Liver (tissue), 9 donors: ENCODE measurements around the gene CPS1. TPM values are rescaled to one million over a fixed set of nuclear protein-coding genes. Genes with fewer than 3 reads are reported as not detected.

Experiments used
- DNase-seq: peaks from one replicate; pipeline ENCODE4 v3.0.0-alpha.2; 2017; ENCODE audit warnings: low spot score
- H3K27ac ChIP-seq, 2 donors: one replicate each; pipeline ENCODE4 v1.7.0; 2013; ENCODE audit warnings: inconsistent platforms in 2 of 2, low read length in 2 of 2, control low read depth in 1 of 2, low read depth in 1 of 2, mild to moderate bottlenecking in 1 of 2
- H3K27me3 ChIP-seq, 4 donors: one replicate each; pipeline versions ENCODE4 v1.6.1 to v1.7.0; 2013; ENCODE audit warnings: low read length in 3 of 4, inconsistent platforms in 1 of 4, mild to moderate bottlenecking in 1 of 4, moderate library complexity in 1 of 4; ENCODE audit not compliant: control insufficient read depth in 4 of 4, insufficient read depth in 4 of 4
- H3K36me3 ChIP-seq, 4 donors: one replicate each; pipeline versions ENCODE4 v1.6.1 to v1.7.0; 2013; ENCODE audit warnings: low read length in 3 of 4, mild to moderate bottlenecking in 3 of 4, low read depth in 1 of 4, moderate library complexity in 1 of 4; ENCODE audit not compliant: control insufficient read depth in 4 of 4, insufficient read depth in 3 of 4
- H3K4me1 ChIP-seq, 4 donors: one replicate each; pipeline versions ENCODE4 v1.6.1 to v1.7.0; 2013; ENCODE audit warnings: low read length in 3 of 4, mild to moderate bottlenecking in 3 of 4, moderate library complexity in 1 of 4; ENCODE audit not compliant: control insufficient read depth in 4 of 4, insufficient read depth in 4 of 4
- H3K4me3 ChIP-seq, 3 donors: one replicate each; pipeline versions ENCODE4 v1.6.1 to v1.7.0; 2013; ENCODE audit warnings: low read length in 3 of 3, control low read depth in 1 of 3, low read depth in 1 of 3, mild to moderate bottlenecking in 1 of 3
- H3K9ac ChIP-seq, 2 donors: one replicate each; pipeline ENCODE4 v1.7.0; 2013; ENCODE audit warnings: low read length in 2 of 2, mild to moderate bottlenecking in 2 of 2, moderate library complexity in 2 of 2, control low read depth in 1 of 2, low read depth in 1 of 2
- H3K9me3 ChIP-seq, 4 donors: one replicate each; pipeline versions ENCODE4 v1.6.1 to v1.7.0; 2013; ENCODE audit warnings: low read length in 3 of 4; ENCODE audit not compliant: control insufficient read depth in 4 of 4
- ATF3 ChIP-seq: IDR thresholded peaks from 2 replicates; pipeline ENCODE4 v1.6.1; 2016; ENCODE audit warnings: antibody characterized with exemption
- EGR1 ChIP-seq, 2 donors: IDR thresholded peaks; 2 replicates each; pipeline ENCODE4 v1.6.1; 2016 to 2018; ENCODE audit warnings: antibody characterized with exemption in 2 of 2, low read depth in 2 of 2
- FOXA1 ChIP-seq: IDR thresholded peaks from 2 replicates; pipeline ENCODE4 v1.6.1; 2016; ENCODE audit warnings: antibody characterized with exemption
- FOXA2 ChIP-seq: IDR thresholded peaks from 2 replicates; pipeline ENCODE4 v1.6.1; 2016; ENCODE audit warnings: antibody characterized with exemption
- GABPA ChIP-seq, 2 donors: IDR thresholded peaks in 1 of 2; conservative IDR thresholded peaks in 1 of 2; 2 replicates each; pipeline ENCODE4 v1.6.1; 2016; ENCODE audit warnings: antibody characterized with exemption in 2 of 2, mild to moderate bottlenecking in 1 of 2, moderate library complexity in 1 of 2
- HNF4A ChIP-seq, 2 donors: conservative IDR thresholded peaks; 2 replicates each; pipeline ENCODE4 v1.6.1; 2016; ENCODE audit warnings: antibody characterized with exemption in 2 of 2, mild to moderate bottlenecking in 2 of 2
- HNF4G ChIP-seq: IDR thresholded peaks from 2 replicates; pipeline ENCODE4 v1.6.1; 2016; ENCODE audit warnings: antibody characterized with exemption
- JUND ChIP-seq, 2 donors: IDR thresholded peaks; 2 replicates each; pipeline ENCODE4 v1.6.1; 2016; ENCODE audit warnings: antibody characterized with exemption in 2 of 2
- MAX ChIP-seq: IDR thresholded peaks from 2 replicates; pipeline ENCODE4 v1.6.1; 2016; ENCODE audit warnings: antibody characterized with exemption
- NR2F2 ChIP-seq: IDR thresholded peaks from 2 replicates; pipeline ENCODE4 v1.6.1; 2016; ENCODE audit warnings: antibody characterized with exemption
- RAD21 ChIP-seq, 2 donors: IDR thresholded peaks; 2 replicates each; pipeline ENCODE4 v1.6.1; 2016; ENCODE audit warnings: antibody characterized with exemption in 2 of 2, mild to moderate bottlenecking in 2 of 2
- REST ChIP-seq: IDR thresholded peaks from 2 replicates; pipeline ENCODE4 v1.6.1; 2016; ENCODE audit warnings: antibody characterized with exemption, mild to moderate bottlenecking
- RXRA ChIP-seq, 2 donors: IDR thresholded peaks; 2 replicates each; pipeline ENCODE4 v1.6.1; 2017 to 2018; ENCODE audit warnings: antibody characterized with exemption in 2 of 2, mild to moderate bottlenecking in 1 of 2
- SP1 ChIP-seq: IDR thresholded peaks from 2 replicates; pipeline ENCODE4 v1.6.1; 2018; ENCODE audit warnings: antibody characterized with exemption, mild to moderate bottlenecking
- TAF1 ChIP-seq: conservative IDR thresholded peaks from 2 replicates; pipeline ENCODE4 v1.6.1; 2016; ENCODE audit warnings: antibody characterized with exemption, mild to moderate bottlenecking
- YY1 ChIP-seq: IDR thresholded peaks from 2 replicates; pipeline ENCODE4 v1.6.1; 2016; ENCODE audit warnings: antibody characterized with exemption, mild to moderate bottlenecking
- WGBS: extraction: QIAGEN DNeasy Blood & Tissue Kit; methylation state at CpG from one replicate; pipeline ENCODE4 v1.1.7; 2013; 5-methylcytosine and 5-hydroxymethylcytosine counted together
- polyA plus RNA-seq, 2 donors: library from polyadenylated mRNA; stranded (reverse) in 1 of 2; unstranded in 1 of 2; fragments of 200-250 nt in 1 of 2; fragments of >200 nt in 1 of 2; fragmentation: Nextera tagmentation in 1 of 2; extraction: Ambion mirVana in 1 of 2; gene quantifications; one replicate each; pipeline versions ENCODE4 v1.2.1 to v1.2.3, GENCODE V29; 2013 to 2015
- total RNA-seq, 2 donors: library from RNA; depleted of rRNA; stranded (reverse); fragments of >200 nt; gene quantifications; one replicate each; pipeline ENCODE4 v1.2.3, GENCODE V29; 2014
- TF ChIP-seq, protein P1 (sequence below): fragments of 150-350 bp; IDR thresholded peaks from 2 replicates; pipeline ENCODE4 v1.5.1; 2017; ENCODE audit warnings: improper control_type of control experiment, low read depth, low read length; ENCODE audit not compliant: missing input control
- TF ChIP-seq, protein P2 (sequence below): IDR thresholded peaks from 2 replicates; pipeline ENCODE4 v1.6.1; 2016; ENCODE audit warnings: antibody characterized with exemption
- donor health status: healthy.
- donor health status: healthy.
- donor health status: healthy.
- donor health status: healthy.
- donor health status: healthy.

CPS1 gene
- total and polyA plus RNA-seq, 4 donors: 469 to 930 (median 575) TPM

DNA sequence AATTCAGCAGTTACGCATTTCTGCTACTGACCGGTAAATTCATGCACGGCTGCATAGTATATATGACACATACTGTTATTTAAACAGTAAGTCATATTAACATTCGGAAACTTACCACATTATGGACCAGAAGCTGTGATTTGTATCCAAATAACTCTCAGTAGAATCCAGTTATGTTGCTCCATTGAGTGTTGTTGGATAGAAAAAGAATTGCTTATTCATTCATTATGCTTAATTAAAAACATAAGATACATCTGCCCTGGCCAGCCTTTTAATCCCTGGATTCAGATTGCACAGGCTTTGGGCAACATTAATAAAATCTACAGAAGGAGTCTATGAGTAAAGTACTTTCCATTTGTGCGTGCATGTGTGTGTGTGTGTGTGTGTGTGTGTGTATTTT, 111.3 kb downstream of the CPS1 start:
- Histone ChIP-seq H3K27ac (no peak overlapping the region), H3K27me3 (no peaks in the 10 kb centered on the region), H3K9ac (no peak overlapping the region), H3K4me3 (no peak overlapping the region), H3K36me3 (peaks cover 11 to 67% (median 47%) of the 10 kb centered on the region in 4 donors), H3K4me1 (peaks cover 0 to 9% (median 4%) of the 10 kb centered on the region in 4 donors), H3K9me3 (no peaks in the 10 kb centered on the region)
- no peak for DNase-seq
- WGBS: 93% methylated on average over 5 of the region's 5 CpGs
- TF ChIP-seq, protein P1, sequence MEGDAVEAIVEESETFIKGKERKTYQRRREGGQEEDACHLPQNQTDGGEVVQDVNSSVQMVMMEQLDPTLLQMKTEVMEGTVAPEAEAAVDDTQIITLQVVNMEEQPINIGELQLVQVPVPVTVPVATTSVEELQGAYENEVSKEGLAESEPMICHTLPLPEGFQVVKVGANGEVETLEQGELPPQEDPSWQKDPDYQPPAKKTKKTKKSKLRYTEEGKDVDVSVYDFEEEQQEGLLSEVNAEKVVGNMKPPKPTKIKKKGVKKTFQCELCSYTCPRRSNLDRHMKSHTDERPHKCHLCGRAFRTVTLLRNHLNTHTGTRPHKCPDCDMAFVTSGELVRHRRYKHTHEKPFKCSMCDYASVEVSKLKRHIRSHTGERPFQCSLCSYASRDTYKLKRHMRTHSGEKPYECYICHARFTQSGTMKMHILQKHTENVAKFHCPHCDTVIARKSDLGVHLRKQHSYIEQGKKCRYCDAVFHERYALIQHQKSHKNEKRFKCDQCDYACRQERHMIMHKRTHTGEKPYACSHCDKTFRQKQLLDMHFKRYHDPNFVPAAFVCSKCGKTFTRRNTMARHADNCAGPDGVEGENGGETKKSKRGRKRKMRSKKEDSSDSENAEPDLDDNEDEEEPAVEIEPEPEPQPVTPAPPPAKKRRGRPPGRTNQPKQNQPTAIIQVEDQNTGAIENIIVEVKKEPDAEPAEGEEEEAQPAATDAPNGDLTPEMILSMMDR: no peak
- TF ChIP-seq TAF1 (no peak), SP1 (no peak), REST (no peak)

- TF ChIP-seq RXRA (IDR thresholded peaks at IDR 0.05) (no peak), REST (no peak), ATF3 (no peak), RAD21 (IDR thresholded peaks at IDR 0.05) (no peak), NR2F2 (no peak), EGR1 (IDR thresholded peaks at IDR 0.05; ENCODE audit: low read depth in 2 of 2) (no peak), GABPA (IDR thresholded peaks at IDR 0.05 in 1 of 2, conservative IDR thresholded peaks at IDR 0.05 in 1 of 2) (no peak), FOXA2 (no peak), SP1 (no peak), FOXA1 (no peak), YY1 (no peak), HNF4G (no peak), MAX (no peak), JUND (IDR thresholded peaks at IDR 0.05) (no peak), TAF1 (no peak), HNF4A (conservative IDR thresholded peaks at IDR 0.05) (no peak)
- TF ChIP-seq, protein P1: no peak
- TF ChIP-seq, protein P2, sequence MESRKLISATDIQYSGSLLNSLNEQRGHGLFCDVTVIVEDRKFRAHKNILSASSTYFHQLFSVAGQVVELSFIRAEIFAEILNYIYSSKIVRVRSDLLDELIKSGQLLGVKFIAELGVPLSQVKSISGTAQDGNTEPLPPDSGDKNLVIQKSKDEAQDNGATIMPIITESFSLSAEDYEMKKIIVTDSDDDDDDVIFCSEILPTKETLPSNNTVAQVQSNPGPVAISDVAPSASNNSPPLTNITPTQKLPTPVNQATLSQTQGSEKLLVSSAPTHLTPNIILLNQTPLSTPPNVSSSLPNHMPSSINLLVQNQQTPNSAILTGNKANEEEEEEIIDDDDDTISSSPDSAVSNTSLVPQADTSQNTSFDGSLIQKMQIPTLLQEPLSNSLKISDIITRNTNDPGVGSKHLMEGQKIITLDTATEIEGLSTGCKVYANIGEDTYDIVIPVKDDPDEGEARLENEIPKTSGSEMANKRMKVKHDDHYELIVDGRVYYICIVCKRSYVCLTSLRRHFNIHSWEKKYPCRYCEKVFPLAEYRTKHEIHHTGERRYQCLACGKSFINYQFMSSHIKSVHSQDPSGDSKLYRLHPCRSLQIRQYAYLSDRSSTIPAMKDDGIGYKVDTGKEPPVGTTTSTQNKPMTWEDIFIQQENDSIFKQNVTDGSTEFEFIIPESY: no peak
- Histone ChIP-seq H3K9me3 (no peaks in the 10 kb centered on the region), H3K27me3 (no peaks in the 10 kb centered on the region), H3K9ac (no peak overlapping the region), H3K27ac (no peak overlapping the region), H3K4me3 (no peak overlapping the region), H3K36me3 (peaks cover 5 to 73% (median 64%) of the 10 kb centered on the region in 4 donors), H3K4me1 (no peaks in the 10 kb centered on the region)
- 97% methylated on average over 3 of the region's 3 CpGs for WGBS
- no peak for DNase-seq
Observed at GRCh38 chr2:210671065-210671464, 114.7 kb downstream of the CPS1 start.
